ENCODE results near the gene SLC9A4.

SLC9A4 gene

GRCh38 chr2:102455061-102455670, 17.9 kb upstream of the SLC9A4 start:
- H3K4me3 ChIP-seq (ENCODE audit: low read depth, low read length): no peak overlapping the region
- H3K36me3 ChIP-seq (ENCODE audit: control insufficient read depth, insufficient read depth, low read length): no peaks in the 10 kb centered on the region
- no peaks in the 10 kb centered on the region for H3K4me1 ChIP-seq (ENCODE audit: control insufficient read depth, insufficient read depth, low read length)
- H3K9ac ChIP-seq (ENCODE audit: low read depth, low read length): no peak overlapping the region
- no peaks in the 10 kb centered on the region for H3K9me3 ChIP-seq (ENCODE audit: control insufficient read depth, insufficient read depth, low read length)
- no peaks in the 10 kb centered on the region for H3K27me3 ChIP-seq (ENCODE audit: control insufficient read depth, insufficient read depth, low read length)
- H3K27ac ChIP-seq (ENCODE audit: low read depth, low read length): no peak overlapping the region

GRCh38 chr2:102460467-102460866, 12.6 kb upstream of the SLC9A4 start:
- Histone ChIP-seq H3K4me3 (ENCODE audit: low read depth, low read length) (no peak overlapping the region), H3K9me3 (ENCODE audit: control insufficient read depth, insufficient read depth, low read length) (no peaks in the 10 kb centered on the region), H3K9ac (ENCODE audit: low read depth, low read length) (no peak overlapping the region), H3K36me3 (ENCODE audit: control insufficient read depth, insufficient read depth, low read length) (no peaks in the 10 kb centered on the region), H3K27me3 (ENCODE audit: control insufficient read depth, insufficient read depth, low read length) (no peaks in the 10 kb centered on the region), H3K4me1 (ENCODE audit: control insufficient read depth, insufficient read depth, low read length) (no peaks in the 10 kb centered on the region), H3K27ac (ENCODE audit: low read depth, low read length) (no peak overlapping the region)

GRCh38 chr2:102461188-102461587, 11.8 kb upstream of the SLC9A4 start:
- H3K36me3 ChIP-seq (ENCODE audit: control insufficient read depth, insufficient read depth, low read length): no peaks in the 10 kb centered on the region
- no peaks in the 10 kb centered on the region for H3K4me1 ChIP-seq (ENCODE audit: control insufficient read depth, insufficient read depth, low read length)
- H3K9ac ChIP-seq (ENCODE audit: low read depth, low read length): no peak overlapping the region
- H3K27ac ChIP-seq (ENCODE audit: low read depth, low read length): no peak overlapping the region
- H3K4me3 ChIP-seq (ENCODE audit: low read depth, low read length): no peak overlapping the region
- H3K9me3 ChIP-seq (ENCODE audit: control insufficient read depth, insufficient read depth, low read length): no peaks in the 10 kb centered on the region
- H3K27me3 ChIP-seq (ENCODE audit: control insufficient read depth, insufficient read depth, low read length): no peaks in the 10 kb centered on the region

GRCh38 chr2:102463160-102463559, 9.9 kb upstream of the SLC9A4 start:
- H3K4me1 ChIP-seq (ENCODE audit: control insufficient read depth, insufficient read depth, low read length): no peaks in the 10 kb centered on the region

GRCh38 chr2:102470168-102470567, 2.9 kb upstream of the SLC9A4 start:
- H3K9me3 ChIP-seq (ENCODE audit: control insufficient read depth, insufficient read depth, low read length): peaks cover 8% of the 10 kb centered on the region; the same call in 1 of the 2 replicates
- no peaks in the 10 kb centered on the region for H3K4me1 ChIP-seq (ENCODE audit: control insufficient read depth, insufficient read depth, low read length)
- no peak overlapping the region for H3K9ac ChIP-seq (ENCODE audit: low read depth, low read length)
- no peak overlapping the region for H3K27ac ChIP-seq (ENCODE audit: low read depth, low read length)
- no peaks in the 10 kb centered on the region for H3K27me3 ChIP-seq (ENCODE audit: control insufficient read depth, insufficient read depth, low read length)
- H3K36me3 ChIP-seq (ENCODE audit: control insufficient read depth, insufficient read depth, low read length): no peaks in the 10 kb centered on the region
- no peak overlapping the region for H3K4me3 ChIP-seq (ENCODE audit: low read depth, low read length)

More at GRCh38 chr2:102463160-102463559, 9.9 kb upstream of the SLC9A4 start:
- no peaks in the 10 kb centered on the region for H3K9me3 ChIP-seq (ENCODE audit: control insufficient read depth, insufficient read depth, low read length)
- H3K9ac ChIP-seq (ENCODE audit: low read depth, low read length): no peak overlapping the region
- no peaks in the 10 kb centered on the region for H3K27me3 ChIP-seq (ENCODE audit: control insufficient read depth, insufficient read depth, low read length)
- no peaks in the 10 kb centered on the region for H3K36me3 ChIP-seq (ENCODE audit: control insufficient read depth, insufficient read depth, low read length)
- no peak overlapping the region for H3K4me3 ChIP-seq (ENCODE audit: low read depth, low read length)
- no peak overlapping the region for H3K27ac ChIP-seq (ENCODE audit: low read depth, low read length)

- no peak overlapping the region for H3K4me3 ChIP-seq (ENCODE audit: low read depth, low read length)
- H3K27me3 ChIP-seq (ENCODE audit: control insufficient read depth, insufficient read depth, low read length): no peaks in the 10 kb centered on the region
- H3K4me1 ChIP-seq (ENCODE audit: control insufficient read depth, insufficient read depth, low read length): no peaks in the 10 kb centered on the region
- no peak overlapping the region for H3K27ac ChIP-seq (ENCODE audit: low read depth, low read length)
- H3K9me3 ChIP-seq (ENCODE audit: control insufficient read depth, insufficient read depth, low read length): peaks cover 8% of the 10 kb centered on the region; the same call in 1 of the 2 replicates
- no peaks in the 10 kb centered on the region for H3K36me3 ChIP-seq (ENCODE audit: control insufficient read depth, insufficient read depth, low read length)
- no peak overlapping the region for H3K9ac ChIP-seq (ENCODE audit: low read depth, low read length)
Observed at GRCh38 chr2:102473631-102474030, 605 bp downstream of the SLC9A4 start.

GRCh38 chr2:102474785-102475184, 1.8 kb downstream of the SLC9A4 start:
- H3K27ac ChIP-seq (ENCODE audit: low read depth, low read length): no peak overlapping the region
- no peaks in the 10 kb centered on the region for H3K36me3 ChIP-seq (ENCODE audit: control insufficient read depth, insufficient read depth, low read length)
- no peak overlapping the region for H3K4me3 ChIP-seq (ENCODE audit: low read depth, low read length)
- no peaks in the 10 kb centered on the region for H3K4me1 ChIP-seq (ENCODE audit: control insufficient read depth, insufficient read depth, low read length)
- 0 out of 2 replicates have a peak, but pooled peaks cover 3% of the 10 kb centered on the region for H3K9me3 ChIP-seq (ENCODE audit: control insufficient read depth, insufficient read depth, low read length)
- no peaks in the 10 kb centered on the region for H3K27me3 ChIP-seq (ENCODE audit: control insufficient read depth, insufficient read depth, low read length)
- no peak overlapping the region for H3K9ac ChIP-seq (ENCODE audit: low read depth, low read length)

- Histone ChIP-seq H3K36me3 (ENCODE audit: control insufficient read depth, insufficient read depth, low read length) (no peaks in the 10 kb centered on the region), H3K9me3 (ENCODE audit: control insufficient read depth, insufficient read depth, low read length) (no peaks in the 10 kb centered on the region), H3K27me3 (ENCODE audit: control insufficient read depth, insufficient read depth, low read length) (no peaks in the 10 kb centered on the region), H3K4me3 (ENCODE audit: low read depth, low read length) (no peak overlapping the region), H3K27ac (ENCODE audit: low read depth, low read length) (no peak overlapping the region), H3K4me1 (ENCODE audit: control insufficient read depth, insufficient read depth, low read length) (no peaks in the 10 kb centered on the region), H3K9ac (ENCODE audit: low read depth, low read length) (no peak overlapping the region)
Observed at GRCh38 chr2:102478686-102479470, 5.9 kb downstream of the SLC9A4 start.

GRCh38 chr2:102480285-102481195, 7.5 kb downstream of the SLC9A4 start:
- Histone ChIP-seq H3K9me3 (ENCODE audit: control insufficient read depth, insufficient read depth, low read length) (no peaks in the 10 kb centered on the region), H3K4me3 (ENCODE audit: low read depth, low read length) (no peak overlapping the region), H3K27me3 (ENCODE audit: control insufficient read depth, insufficient read depth, low read length) (no peaks in the 10 kb centered on the region), H3K36me3 (ENCODE audit: control insufficient read depth, insufficient read depth, low read length) (no peaks in the 10 kb centered on the region), H3K27ac (ENCODE audit: low read depth, low read length) (no peak overlapping the region), H3K9ac (ENCODE audit: low read depth, low read length) (no peak overlapping the region), H3K4me1 (ENCODE audit: control insufficient read depth, insufficient read depth, low read length) (no peaks in the 10 kb centered on the region)

GRCh38 chr2:102481931-102482330, 8.9 kb downstream of the SLC9A4 start:
- Histone ChIP-seq H3K27me3 (ENCODE audit: control insufficient read depth, insufficient read depth, low read length) (no peaks in the 10 kb centered on the region), H3K27ac (ENCODE audit: low read depth, low read length) (no peak overlapping the region), H3K9ac (ENCODE audit: low read depth, low read length) (no peak overlapping the region), H3K4me1 (ENCODE audit: control insufficient read depth, insufficient read depth, low read length) (no peaks in the 10 kb centered on the region), H3K36me3 (ENCODE audit: control insufficient read depth, insufficient read depth, low read length) (no peaks in the 10 kb centered on the region), H3K4me3 (ENCODE audit: low read depth, low read length) (no peak overlapping the region), H3K9me3 (ENCODE audit: control insufficient read depth, insufficient read depth, low read length) (no peaks in the 10 kb centered on the region)

All from HUES48 (cell line).